DMS53 treated with DMSO at 0.1 percent for 48 hours (cell line): ENCODE results near the gene COX6A1.
"Not testable (repeated sequence)": the region's sequence is repeated elsewhere in the genome, so short reads cannot be mapped to it uniquely, and the experiment has no call there.

Experiments used
- DNase-seq: peaks from one replicate; lab custom pipeline; 2025; ENCODE audit not compliant: unreplicated experiment; lab: John Stamatoyannopoulos, UW

COX6A1 gene

DNA sequence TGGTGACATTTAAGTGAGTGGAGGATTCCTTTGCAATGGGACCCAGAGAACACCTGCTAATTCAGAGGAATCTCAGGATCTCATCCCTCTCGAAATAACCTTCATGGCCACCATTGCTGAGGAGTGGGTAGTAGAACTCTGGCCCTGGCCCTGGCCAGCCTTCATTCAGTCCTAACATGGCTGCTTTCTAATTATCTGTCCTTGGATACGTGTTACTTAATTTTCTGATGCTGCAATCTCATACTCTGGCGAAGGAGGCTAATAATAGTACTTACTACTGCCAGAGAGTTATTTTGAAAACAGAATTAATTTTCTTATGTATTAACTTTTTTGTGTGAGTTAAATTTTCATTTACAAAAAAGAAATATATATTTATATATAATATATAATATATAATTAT is 12.1 kb upstream of the COX6A1 start:
- no peak for DNase-seq

- DNase-seq = no peak
Measured at GRCh38 chr12:120428597-120429229, 9.2 kb upstream of the COX6A1 start.

- DNase-seq = no peak
Measured at GRCh38 chr12:120429368-120429767, 8.5 kb upstream of the COX6A1 start.

GRCh38 chr12:120432772-120433525 is 5.0 kb upstream of the COX6A1 start:
- DNase-seq = no peak

- DNase-seq = peak; percentile 52
Measured at GRCh38 chr12:120438495-120439198, 734 bp downstream of the COX6A1 start.

DNA sequence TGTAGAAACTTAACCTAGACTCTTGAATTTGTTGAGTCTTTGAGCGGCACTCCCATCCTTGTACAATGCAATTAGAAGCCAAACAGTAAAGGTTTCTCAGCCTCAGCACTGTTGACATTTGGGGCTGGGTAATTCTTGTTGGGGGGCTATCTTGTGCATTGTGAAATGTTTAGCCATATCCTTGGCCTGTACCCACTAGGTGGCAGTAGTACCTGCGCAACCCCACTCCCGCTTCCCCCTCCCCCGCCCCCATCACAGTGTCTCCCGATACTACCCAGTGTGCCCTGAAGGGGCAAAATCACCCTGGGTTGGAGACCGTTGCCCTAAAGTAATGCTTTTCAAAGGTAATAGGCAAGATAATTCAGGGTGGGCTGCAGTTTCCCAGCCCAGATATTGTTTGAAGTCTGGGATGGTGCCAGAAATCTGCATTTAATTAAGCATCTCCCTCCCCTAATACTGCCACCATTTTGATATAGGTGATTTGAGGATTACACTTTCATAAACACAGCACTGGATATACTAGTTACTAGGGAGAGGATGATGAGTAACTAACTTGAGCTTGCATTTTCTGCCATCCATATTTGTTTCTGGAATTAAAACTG is 1.8 kb downstream of the COX6A1 start:
- DNase-seq = peak; percentile 47

- no peak for DNase-seq
Measured at GRCh38 chr12:120444676-120445075, 6.8 kb downstream of the COX6A1 start.

GRCh38 chr12:120445911-120446843 is 8.3 kb downstream of the COX6A1 start, which contains the start of the genes GATC and TRIAP1:
Gene GATC, plus strand, starts transcription at chr12:120446444. Its CDS starts 37 bp downstream, at chr12:120446481.
Gene TRIAP1, minus strand, starts transcription at chr12:120446384. Its CDS starts 12 bp downstream, at chr12:120446372.
- DNase-seq = peak; percentile 78

DNA sequence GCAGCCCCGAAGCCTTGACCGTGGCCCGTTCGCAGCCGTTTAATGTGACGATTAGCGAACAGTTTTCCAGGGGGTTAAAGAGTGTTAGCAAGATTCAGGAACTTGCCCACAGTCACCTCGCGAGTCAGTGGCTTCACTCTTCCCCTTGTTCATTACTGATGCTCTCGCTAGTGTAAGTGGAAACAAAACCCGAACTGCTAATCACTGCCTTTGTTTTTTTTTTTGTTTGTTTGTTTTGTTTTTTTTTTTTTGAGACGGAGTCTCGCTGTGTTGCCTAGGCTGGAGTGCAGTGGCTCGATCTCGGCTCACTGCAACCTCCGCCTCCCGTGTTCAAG is 8.9 kb downstream of the COX6A1 start:
- peak; percentile 69 for DNase-seq

DNA sequence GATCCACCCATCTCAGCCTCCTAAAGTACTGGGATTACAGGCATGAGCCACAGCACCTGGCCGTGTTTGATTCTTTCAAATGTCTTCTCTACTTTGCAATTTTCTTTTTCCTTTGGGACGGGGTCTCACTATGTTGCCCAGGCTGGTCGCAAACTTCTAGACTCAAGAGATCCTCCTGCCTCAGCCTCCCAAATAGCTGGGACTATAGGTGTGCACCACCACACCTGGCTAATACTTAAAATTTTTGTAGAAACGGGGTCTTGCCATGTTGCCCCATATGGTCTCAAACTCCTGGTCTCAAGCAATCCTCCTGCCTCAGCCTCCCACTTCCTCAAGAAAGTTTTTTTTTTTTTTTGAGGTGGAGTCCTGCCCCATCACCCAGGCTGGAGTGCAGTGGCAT is 10.1 kb downstream of the COX6A1 start:
- no peak for DNase-seq

- not testable (repeated sequence) for DNase-seq
Measured at GRCh38 chr12:120452524-120452923, 14.6 kb downstream of the COX6A1 start.

DNA sequence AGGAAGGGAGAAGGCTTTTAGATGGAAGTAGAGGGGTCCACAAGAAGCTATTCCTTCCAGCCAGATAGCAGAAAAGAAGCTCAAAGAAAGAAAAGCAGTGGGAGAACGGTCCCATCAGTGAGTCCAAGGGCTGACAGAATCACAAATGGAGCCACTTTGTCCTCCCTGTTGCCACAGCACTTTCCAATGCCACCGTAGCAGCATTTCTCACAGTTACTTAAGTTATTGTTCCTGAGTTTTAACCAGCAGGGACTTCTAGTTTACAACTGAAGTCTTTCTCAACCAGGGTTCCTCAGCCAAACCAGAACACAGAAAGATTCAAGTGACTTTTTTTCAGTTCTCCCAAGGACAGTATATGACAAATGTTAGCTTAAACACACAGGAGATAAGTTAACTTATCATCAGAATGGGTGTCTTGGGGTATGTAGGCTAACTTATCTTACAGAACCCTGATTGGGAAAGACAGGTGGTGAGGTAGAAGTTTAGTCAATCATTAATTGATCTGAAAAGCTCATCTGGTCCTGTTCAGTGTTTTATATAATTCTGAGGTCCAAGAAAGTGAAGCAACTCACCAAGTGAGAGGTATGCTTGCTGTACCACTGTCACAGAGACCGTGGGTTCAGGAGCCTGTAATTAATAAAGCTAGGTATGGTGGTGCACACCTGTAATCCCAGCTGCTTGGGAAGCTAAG is 15.3 kb downstream of the COX6A1 start:
- DNase-seq = no peak

DNA sequence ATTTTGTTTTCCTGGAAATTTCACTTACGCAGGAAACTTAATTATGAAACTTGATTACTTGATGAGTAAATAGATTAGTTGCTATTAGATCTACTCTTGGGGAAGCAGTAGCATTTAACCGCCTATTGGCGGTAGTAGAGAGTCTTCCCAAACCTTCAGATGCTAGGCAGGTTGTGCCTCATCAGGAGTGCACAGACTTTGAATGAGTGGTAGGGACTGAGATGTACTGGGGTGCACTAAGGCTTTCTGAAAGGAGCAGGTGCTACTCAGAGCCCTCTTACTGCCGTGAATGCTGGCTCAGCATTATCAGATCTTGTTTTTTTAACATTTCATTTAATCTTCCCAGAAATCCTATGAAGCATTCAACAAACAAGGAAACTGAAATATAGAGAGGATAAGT is 16.1 kb downstream of the COX6A1 start:
- DNase-seq = peak; percentile 31

DNA sequence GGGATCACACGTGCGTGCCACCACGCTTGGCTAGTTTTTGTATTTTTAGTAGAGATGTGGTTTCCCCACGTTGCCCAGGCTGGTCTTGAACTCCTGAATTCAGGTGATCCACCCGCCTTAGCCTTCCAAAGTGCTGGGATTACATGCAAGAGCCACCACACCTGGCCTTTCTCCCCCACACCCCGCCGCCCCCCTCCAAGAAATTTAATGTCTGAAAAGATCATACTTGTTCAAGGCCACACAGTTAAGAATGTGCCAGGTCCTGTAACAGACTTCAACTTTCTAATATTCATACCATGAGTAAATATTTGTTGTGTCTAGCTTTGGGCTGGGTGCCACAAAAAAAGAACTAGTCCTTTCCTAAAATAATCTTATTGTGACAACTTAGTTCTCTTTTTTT is 17.4 kb downstream of the COX6A1 start:
- no peak for DNase-seq

DNA sequence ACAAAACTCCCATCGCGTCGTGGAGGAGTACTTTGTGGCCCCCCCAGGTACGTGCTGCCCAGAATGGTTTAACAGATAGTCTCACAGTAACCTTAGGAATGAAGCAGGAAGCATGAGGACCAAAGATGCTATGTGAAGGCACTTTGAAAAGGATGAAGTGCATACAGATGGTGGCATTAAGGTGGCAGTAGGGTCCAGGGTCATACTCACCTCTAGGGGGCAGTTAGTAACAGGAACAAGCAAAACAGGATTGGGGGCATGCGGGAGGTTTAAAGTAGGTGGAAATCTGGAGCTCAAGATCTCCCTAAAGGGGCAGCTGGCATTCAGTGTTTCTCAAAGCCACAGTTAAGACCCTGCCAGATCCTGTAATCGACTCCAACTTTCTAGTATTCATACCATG is 19.2 kb downstream of the COX6A1 start:
- no peak for DNase-seq

DNA sequence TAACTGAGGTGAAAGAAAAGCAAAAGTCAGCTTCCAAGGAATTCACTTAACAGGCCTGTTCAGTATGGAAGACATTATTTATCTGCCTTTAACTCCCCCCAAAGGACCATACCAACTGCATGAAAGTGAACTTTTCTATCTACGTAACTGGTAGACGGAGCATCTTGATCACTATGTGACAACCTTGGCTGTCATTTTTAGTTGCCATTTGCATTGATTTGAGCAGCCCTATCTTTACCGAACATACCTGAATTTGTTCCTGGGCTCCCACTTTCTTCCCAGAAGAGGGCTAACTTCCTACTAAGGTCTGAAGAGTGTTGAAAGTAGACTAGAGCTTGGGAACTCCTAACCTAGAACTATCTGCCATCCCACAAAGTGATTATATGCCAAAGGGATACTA is 22.2 kb downstream of the COX6A1 start:
- no peak for DNase-seq

- no peak for DNase-seq
Measured at GRCh38 chr12:120462099-120462640, 24.3 kb downstream of the COX6A1 start.

DNA sequence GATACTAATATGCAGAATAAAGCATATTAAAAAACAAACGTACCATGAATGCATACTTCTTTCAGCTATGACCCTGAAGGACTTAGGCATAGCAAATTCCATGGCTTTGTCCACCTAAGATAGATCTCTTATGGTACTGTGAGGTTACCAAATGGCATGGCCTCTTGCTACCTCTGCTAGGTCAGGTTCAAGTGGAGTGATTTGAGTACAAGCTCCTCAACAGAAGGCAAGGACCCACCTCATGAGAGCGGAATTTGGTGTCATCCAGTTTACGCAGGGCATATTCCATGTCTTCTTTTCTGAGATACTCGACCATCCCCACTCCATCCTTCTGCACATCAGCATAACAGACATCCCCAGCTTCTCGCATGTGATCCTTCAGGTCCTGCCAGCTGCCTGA is 25.8 kb downstream of the COX6A1 start:
- no peak for DNase-seq

- DNase-seq = no peak
Measured at GRCh38 chr12:120465756-120466155, 27.8 kb downstream of the COX6A1 start.
